GM21529 (cell line): ENCODE results near the gene PARS2.

ENCODE experiments used
- ATAC-seq: cut with Tn5 transposase; IDR thresholded peaks from one replicate; pipeline ENCODE4 v1.9.1; 2021; ENCODE audit not compliant: unreplicated experiment

PARS2 gene

DNA sequence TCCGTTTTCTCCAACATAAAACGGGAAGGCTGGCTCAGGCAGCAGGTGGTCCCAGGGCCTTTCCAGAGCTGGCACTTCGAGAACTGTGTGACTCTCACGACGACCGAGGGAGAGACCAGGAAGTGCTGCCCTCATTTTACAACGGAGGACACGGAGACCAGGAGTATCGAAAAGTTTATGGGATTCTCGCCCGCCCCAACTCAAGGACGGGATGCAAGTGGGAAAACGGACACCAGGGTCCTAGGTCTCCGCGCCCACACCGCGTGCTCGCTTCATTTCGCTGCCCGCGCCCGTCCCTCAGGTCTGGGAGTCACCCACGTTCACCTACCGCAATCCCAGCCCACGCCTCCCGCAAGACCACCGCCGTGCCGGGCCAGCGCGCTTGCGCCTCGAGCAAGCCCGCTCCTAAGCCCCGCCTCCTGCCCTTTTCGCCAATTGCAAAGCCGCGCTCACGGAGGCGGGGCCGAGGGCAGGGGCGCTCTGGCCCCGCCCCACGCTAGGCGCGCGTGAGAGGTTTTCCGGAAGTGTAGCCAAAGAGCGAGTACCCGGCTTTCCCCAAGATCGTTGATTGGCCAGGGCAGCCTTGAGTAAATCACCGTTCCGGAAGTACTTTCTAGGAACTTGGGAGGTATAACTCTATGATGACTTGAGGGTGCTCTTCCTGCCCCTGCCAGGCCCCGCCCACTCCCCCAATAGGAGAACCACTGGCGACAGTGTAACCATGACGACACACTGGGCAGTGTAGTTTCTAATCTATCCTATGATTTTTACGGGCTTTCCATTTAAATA, at the start of gene PARS2:
PARS2 (minus strand) TSS at position 391 of the 789 bp plus-strand sequence. CDS start 5,362 bp downstream, outside the sequence.
- peak; percentile 98 for ATAC-seq

DNA sequence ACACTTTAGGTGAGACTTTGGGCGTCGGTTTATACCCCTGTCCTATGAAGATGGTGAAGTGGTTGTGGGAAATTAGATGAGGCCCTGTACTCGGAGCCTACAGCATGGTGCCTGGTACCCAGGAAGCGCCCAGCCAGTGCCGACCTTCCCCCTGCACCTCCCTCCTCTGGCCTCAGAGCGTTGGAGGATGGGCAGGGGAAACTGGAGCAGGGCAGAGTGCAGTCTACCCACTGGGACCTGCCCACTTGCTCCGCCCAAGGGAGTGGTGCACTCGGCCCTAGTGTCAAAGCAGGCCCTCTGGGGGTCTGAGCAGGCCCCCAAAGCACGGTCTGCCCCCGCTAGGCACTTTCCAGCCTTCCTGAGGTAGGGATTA, 49.8 kb upstream of the PARS2 start:
- ATAC-seq = no peak

DNA sequence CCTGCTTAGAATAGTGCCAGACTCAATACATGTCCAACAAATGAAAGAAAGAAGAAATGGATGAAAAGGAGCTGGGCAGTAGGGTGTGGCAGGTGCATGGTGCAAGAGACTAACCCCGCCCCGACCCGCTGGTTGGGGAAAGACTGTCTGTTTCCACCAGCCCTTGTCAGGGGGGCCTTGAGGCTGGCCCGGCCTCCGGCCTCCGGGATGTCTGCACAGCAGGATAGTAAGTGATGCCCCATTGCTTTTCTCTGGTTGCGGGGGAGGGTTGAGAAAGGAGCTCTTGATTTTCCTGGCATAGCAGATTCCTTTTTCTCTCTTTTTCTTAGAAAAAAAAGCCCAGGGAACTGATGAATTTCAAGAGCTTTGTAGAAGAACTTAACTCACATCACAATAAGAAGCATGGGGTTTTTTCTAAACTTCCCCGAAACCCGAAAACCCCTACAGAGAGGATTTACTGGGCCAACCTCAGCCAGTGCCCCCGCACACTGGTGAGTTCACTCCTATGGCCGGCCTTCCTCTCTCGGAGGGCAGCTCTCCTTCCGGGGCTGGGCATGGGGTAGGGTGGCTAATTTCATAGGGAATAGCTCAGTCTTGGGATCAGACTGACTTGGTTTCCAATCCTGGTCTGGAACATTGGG, 49.3 kb upstream of the PARS2 start:
- no peak for ATAC-seq

DNA sequence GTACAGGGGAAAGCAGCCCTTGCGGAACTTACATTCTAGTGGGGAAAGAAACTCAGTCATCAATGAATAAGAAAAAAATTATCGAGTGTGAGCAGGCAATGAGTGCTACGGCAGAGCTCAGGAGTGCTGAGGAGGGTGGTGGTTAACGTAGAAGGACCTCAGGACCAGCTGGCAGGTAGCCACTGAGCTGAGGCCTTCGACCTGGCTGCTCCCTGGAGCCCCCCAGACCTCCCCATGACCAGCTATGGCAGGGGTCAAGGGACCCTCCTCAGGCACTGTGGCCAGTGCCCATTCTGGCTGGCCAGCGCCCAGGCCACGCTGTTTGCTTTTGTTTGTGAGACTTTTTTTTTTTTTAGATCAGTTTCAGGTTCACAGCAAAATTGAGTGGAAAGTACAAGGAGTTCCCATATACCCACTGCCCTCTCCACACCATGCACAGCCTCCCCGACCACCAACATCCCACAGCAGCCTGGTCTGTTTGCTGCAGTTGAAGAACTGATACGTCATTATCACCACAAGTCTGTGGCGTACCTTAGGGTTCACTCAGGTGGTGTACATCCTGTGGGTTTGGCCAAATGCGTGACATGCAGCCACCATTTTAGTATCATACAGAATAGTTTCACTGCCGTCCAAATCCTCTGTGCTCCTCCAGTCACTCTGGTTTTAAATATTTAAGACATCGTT, 48.6 kb upstream of the PARS2 start:
- peak; percentile 44 for ATAC-seq

DNA sequence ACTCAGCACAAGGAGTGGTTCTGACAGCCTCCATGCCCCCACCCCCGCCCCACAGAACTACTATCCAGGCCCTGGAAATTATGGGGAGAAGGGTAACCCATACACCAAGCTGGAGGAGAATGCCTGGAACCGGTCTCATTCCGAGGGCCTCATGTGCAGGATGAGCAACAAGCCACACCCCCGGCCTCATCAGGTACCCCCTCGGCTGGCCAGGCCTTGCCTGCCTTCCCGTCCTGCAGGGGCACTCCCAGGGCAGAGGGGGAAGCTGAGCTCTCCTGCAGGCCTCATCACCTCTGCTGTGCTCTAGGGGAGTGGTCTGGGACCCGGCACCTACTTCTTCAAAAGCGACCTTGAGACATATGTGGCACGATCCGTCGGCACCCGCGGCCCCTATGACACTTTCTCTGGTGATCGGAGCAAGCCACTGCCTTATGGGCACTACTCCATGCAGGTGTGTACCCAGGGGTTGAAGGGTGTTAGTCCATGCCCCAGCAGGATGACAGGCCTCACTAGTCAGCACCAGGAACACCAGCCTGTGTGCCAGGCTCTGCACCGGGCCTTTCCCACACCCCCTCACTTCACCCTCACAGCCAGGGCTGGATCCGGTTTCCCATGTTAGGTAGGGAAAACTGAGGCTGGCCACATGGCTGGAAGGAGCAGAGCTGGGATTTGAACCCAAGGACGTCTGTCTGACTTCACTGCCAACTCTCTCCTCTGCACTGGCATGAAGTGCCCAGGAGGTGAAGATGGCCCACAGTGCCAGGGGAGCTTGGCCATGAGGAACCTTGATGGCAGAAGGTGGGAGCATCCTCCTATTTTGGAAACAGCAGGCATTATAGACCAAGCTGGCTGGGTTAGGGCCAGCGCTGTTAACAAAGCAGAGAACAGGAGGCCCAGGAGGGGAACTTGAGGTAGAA, 47.7 kb upstream of the PARS2 start:
- ATAC-seq = no peak

DNA sequence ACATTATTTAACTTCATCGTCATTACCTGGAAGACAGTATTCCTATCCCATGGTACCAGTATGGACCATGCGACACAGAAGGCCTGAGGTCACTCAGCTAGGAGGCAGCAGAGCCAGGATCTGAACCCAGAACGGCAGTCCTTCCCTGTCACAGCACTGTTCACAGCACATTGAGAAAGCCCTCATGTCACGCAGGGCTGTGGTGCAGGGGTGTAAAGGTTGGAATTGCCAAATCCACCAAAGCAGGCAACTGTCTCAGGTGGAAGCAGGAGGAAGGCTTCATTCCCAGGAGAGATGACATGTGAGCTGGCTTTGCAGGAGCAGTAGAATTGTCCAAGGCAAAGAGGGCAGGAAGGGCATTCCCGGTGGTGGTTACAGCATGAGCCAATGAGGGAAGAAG, 46.7 kb upstream of the PARS2 start:
- no peak for ATAC-seq

DNA sequence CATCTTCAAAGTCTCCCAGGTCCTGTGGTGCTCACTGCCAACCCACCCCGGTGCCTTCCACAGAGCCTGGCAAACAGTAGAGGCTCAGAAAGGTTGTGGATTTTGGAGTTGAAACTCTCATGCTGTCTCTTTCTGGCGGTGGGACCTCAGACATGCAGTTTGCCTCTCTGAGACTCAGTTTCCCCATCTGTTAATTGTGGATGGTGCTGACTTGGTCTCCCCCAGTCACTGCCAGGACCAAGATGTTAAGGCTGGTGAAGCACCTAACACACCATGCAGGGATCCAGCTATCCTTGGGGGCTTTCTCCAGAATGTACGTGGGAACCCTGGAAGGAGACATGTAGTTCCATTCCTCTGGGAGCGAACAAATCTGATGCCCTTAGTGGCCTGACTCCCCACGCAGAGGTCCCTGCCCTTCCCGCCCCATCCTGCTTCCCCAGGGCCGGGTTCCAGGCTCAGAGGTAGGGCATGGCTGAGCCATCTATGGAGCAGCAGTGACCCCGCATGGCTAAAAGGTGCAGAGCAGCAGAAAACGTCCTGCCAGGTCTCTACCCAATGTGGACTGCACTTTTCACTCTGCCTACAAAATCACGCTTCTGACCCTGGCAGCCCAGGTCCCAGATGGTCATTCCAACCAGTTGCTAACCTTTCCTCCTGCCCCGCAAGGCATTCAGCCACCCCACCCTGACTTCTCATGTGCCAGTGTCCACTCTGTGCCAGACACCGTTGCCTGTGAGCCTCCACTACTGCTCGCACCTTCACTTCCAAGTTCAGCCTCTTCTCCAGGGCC, 46.0 kb upstream of the PARS2 start:
- peak; percentile 68 for ATAC-seq

DNA sequence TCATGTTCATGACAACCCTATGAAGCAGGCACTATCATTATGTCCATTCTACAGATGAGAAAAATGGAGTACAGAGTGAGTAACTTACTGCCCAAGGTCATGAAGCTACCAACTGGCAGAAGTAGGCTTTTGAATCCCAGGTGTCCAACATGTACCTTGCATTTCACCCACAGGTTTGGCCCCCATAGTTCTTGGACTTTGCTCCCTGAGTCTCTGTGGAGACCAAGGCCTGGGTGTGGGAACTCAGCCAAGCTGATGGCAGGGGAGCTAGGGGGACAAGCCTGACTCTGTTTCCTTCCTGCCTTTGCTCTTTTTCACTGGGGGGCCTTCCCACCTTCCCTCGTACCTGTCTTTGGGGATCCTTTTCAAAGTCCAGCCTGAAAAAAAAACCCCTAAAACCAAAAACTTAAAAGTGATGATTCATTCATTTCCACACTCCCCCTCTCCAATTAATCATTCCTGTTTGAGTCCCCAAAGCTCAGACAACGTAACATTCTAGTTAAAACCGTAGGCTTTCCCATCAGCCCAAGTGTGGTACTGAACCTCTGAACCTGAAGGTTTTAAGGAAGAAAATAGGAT, 45.3 kb upstream of the PARS2 start:
- ATAC-seq = no peak

DNA sequence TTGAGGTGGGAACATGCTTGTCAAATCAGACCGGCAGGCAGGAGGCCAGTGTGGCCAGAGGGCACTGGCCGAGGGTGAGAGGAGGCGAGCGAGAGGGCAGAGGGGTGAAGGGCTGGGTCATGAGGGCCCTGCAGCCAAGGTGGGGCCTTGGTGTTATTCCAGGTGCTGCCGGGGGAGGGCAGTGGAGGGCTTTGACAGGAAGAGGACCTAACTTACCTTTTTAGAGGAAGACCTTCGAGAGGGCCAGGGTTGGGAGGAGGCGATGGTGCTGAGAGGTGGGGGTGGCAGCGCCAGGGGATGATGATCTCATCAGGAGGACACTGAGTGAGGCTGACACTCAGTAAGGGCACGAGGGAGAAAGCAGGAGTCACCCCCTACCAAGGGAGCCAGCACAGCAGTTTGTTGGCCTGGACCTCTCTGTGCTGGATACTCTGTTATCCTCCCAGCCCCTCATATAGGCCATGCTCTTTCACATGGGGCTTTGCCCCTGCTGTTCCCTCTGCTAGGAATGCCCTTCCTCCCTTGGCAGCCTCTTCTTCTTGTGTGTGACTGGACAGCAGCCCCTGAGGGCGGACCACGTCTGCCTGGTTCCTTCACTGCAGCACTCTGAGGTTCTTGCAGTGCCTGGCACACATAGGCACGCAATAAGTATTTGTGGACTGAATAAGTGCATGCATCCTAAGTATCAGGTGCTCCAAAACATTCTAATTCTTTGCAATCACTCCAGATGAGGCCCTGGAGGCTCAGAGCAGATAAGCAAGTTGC, 44.3 kb upstream of the PARS2 start:
- no peak for ATAC-seq

DNA sequence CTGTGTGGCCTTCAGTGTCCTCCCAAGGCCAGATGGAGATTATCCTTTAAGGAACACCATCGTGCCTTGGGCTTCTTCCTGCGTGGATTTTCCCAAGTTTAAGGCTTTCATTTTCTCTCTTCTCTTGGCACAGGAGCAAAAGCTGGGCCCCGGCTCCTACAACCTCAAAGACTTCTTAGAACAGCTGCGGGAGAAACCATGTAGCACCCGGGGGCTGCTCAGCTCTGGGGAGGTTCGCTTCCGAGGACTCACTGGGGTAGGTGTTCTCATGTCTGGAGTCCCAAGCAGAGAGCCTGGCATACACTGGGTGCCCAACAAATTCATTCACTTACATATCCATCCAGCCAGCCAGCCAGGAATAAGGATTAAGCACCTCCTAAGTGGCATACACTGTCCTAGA, 43.4 kb upstream of the PARS2 start:
- no peak for ATAC-seq

DNA sequence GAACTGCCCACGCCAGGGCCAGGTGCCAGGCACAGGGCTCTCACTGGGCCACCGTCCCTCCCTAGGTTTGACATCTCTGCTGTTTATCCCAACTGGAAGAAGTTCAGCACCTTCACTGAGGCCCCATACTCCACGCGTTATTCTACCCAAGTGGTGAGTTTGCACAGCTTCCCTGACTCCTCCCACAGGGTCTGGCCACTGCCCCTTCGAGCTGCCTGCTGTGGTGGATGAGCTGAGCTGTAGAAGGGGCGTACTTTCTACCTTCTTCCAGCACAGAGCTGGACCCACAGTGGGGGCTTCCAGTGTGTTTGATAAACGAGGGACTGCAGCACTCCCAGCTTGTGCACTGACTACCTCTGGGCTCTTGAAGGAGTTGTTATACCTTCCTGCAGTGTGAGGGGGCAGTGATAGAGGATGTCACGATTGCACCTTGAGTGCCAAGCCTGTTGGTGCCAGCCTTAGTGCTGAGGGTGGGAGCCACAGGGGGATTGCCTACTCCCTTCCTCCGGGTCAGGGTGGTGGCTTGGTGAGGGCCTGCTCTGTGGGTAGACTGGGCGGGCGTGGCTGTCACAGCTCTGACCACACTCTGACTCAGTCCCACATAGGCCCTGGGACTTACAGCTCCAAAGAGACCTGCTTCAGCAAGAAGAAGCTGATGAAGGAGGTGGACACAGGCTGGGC, 42.7 kb upstream of the PARS2 start:
- ATAC-seq = no peak

DNA sequence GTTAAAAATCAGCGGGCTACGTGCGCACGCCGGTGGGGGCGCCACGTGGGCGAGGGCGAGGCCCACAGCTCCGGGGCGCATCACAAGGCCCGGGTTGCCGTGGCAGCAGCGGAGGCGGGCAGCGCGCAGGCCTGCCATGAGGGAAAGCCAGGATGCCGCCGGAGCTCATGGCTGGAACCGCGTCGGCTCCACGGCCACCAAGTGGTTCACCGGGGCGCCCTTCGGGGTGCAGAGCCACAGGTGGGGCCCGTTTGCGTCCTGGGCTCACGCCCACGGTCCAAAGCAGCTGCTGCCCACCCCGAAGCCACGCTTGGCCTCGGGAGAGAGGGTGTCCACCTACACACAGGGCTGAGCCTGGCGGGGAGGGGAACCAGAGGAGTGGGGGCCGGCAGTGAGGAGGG, 41.7 kb upstream of the PARS2 start:
- ATAC-seq = no peak

DNA sequence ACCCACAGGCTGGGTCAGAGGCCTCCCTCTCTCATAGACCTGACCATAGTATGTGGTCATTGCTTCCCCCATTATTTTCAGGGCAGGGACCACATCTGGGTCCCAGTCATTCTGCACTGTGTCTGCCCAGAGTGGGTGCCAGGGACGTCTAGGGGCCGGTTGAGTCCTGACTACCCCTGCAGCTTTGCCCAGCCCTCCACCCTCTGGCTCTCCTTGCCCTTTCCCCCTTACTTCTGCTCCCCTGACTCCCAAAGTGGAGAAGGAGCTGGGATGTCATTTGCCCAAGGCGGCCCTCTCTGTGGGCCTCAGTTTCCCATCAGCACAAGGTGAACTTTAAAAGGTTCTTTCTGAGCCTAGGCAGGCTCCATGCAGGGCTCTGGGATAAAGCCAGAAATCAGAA, 41.1 kb upstream of the PARS2 start:
- no peak for ATAC-seq

DNA sequence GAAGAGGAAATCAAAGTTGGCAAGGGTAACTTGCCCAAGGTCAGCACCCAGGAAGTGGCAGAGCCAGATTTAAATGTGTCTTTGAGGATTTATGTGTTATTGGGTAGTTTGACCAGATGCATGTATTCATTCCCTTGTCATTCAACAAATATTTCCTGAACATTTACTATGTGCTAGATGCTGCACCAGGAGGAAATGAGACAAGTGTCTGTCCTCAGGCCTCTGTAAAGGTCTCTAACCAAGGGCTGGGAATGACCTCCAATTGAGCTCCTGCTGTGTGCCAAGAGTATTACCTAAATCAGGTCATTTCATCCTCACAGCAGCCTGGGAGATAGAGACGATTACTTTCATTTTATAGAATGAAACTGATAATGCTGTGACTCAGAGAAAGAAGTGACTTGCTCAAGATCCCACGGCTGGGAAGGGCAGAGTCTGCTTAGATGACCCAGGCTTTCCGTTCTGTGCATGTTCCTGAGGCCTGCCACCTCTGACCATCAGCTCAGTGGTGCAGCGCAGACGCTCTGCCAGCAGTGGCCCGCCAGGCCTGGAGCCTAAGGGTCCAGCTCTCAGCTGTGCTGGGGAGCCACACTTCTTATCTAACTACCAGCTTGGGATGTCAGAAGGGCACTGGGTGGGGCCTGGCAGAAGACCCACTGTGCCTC, 40.3 kb upstream of the PARS2 start:
- ATAC-seq = no peak

DNA sequence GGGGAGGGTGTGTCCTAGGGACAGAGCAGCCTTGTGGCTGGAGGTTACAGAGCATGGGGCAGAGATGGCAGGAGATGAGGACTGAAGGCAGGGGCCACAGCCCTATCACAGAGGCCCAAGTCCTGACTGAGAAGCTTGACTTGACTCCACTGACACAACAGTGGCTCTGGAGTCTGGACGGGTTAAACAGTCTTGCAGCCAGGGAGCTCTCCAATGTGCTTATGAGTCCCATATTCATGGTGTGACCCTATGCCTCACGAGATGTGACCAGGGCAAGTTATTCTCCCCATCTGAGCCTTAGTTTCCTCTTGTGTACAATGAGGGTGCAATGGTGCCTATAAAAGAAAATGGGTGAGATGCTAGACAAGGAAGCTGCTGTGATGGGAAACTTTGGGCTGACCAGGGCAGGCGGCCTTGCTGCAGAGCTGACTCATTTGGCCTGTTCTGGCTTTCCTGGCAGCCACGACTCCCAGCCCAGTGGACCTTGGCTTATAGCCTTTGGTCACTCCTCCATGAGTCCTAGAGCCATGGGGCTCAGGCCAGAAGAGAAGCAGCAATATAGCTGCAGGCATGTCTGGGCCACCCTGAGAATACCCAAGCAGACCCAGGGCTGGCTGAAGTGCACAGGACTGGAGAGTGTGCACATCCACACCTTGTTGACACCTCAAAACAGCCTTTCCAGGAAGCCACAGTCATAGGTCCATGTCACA, 39.6 kb upstream of the PARS2 start:
- no peak for ATAC-seq

DNA sequence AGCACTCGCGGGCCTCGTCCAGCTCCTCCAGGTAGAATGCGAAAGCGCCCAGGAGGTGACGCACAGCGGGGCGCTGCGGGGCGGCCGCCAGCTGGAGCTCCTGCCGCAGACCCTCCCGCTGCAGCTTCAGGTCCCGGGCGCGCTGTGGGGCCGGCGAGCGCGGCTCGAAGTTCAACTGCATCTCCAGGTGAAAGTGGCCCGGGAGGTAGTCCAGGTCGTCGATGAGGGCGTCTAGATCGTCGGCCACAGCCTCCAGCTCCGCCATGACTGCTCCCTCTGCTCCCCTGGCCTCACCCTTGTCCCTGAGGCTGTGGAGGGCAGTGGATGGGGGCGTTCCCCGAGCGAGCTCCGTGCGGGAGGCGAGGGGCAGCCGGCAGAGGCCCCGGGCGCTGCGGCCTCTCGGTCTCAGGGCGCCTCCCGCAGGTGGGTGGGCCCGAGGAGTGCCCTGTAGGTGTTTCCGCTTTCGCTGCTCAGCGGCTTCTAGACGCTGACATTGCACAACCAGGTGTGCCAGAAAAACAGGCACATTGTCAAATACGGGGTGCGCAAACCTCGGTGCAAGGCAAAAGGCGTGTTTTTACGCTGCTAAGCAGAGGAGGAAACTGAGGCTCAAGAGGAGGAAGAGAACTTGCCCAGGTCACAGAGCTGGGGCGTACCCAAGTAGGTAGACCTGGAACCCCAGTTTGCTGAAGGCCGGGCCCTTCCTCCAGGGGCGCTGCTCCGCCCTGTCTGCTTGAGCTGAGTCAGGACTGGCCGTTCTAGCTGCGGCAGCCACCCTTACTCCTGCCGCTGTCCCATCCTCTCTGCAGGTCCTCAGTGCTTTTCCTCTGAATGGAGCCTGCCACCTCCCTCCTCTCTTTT, 36.8 kb upstream of the PARS2 start, which contains the start of gene TTC22:
TTC22 (minus strand) TSS at position 425 of the 861 bp plus-strand sequence; CDS start at position 265, 160 bp downstream.
- ATAC-seq = peak; percentile 81
